HG03060 (cell line): Measurements from ENCODE around the gene FSIP1.

Experiments
- ATAC-seq: cut with Tn5 transposase; IDR thresholded peaks from one replicate; pipeline ENCODE4 v1.9.1; 2021; ENCODE audit warnings: low read depth, moderate number of reproducible peaks; ENCODE audit not compliant: unreplicated experiment

Gene FSIP1

DNA sequence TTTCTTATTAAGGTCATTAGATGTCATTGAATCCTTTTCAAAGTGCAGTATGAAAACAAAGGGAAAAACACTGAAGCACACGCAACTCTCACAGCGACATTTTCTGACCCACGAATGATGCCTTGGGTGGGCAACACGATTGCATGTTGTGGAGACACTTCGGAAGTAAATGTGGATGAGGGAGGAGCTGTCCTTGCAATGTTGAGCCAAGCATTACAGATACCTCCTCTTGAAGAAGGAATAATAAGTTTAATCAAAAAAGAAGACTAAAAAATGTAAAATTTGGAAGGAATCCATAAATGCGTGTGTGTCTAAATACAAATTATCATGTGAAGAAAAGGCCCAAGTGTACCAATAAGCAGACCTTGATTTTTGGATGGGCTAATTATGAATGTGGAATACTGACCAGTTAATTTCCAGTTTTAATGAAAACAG is 184.9 kb downstream of the FSIP1 start:
- ATAC-seq: no peak

DNA sequence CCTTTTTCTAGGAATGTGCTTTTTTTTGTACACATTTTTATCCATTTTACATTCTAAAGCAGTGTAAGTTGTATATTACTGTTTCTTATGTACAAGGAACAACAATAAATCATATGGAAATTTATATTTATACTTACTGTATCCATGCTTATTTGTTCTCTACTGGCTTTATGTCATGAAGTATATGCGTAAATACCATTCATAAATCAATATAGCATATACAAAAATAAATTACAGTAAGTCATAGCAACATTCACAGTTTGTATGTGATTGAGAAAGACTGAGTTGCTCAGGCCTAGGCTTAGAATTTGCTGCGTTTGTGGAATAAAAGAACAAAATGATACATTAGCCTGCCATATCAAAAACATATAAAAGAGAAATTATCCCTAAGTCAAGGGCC is 185.3 kb downstream of the FSIP1 start:
- ATAC-seq: no peak

DNA sequence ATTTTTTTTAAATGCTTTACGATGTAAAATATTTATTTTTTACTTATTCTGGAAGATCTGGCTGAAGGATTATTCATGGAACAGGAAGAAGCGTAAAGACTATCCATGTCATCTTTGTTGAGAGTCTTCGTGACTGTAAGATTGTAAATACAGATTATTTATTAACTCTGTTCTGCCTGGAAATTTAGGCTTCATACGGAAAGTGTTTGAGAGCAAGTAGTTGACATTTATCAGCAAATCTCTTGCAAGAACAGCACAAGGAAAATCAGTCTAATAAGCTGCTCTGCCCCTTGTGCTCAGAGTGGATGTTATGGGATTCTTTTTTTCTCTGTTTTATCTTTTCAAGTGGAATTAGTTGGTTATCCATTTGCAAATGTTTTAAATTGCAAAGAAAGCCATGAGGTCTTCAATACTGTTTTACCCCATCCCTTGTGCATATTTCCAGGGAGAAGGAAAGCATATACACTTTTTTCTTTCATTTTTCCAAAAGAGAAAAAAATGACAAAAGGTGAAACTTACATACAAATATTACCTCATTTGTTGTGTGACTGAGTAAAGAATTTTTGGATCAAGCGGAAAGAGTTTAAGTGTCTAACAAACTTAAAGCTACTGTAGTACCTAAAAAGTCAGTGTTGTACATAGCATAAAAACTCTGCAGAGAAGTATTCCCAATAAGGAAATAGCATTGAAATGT is 186.1 kb downstream of the FSIP1 start:
- no peak for ATAC-seq

DNA sequence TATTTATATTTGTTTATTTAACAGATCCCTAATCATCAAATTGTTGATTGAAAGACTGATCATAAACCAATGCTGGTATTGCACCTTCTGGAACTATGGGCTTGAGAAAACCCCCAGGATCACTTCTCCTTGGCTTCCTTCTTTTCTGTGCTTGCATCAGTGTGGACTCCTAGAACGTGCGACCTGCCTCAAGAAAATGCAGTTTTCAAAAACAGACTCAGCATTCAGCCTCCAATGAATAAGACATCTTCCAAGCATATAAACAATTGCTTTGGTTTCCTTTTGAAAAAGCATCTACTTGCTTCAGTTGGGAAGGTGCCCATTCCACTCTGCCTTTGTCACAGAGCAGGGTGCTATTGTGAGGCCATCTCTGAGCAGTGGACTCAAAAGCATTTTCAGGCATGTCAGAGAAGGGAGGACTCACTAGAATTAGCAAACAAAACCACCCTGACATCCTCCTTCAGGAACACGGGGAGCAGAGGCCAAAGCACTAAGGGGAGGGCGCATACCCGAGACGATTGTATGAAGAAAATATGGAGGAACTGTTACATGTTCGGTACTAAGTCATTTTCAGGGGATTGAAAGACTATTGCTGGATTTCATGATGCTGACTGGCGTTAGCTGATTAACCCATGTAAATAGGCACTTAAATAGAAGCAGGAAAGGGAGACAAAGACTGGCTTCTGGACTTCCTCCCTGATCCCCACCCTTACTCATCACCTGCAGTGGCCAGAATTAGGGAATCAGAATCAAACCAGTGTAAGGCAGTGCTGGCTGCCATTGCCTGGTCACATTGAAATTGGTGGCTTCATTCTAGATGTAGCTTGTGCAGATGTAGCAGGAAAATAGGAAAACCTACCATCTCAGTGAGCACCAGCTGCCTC is 187.1 kb downstream of the FSIP1 start:
- ATAC-seq: no peak

DNA sequence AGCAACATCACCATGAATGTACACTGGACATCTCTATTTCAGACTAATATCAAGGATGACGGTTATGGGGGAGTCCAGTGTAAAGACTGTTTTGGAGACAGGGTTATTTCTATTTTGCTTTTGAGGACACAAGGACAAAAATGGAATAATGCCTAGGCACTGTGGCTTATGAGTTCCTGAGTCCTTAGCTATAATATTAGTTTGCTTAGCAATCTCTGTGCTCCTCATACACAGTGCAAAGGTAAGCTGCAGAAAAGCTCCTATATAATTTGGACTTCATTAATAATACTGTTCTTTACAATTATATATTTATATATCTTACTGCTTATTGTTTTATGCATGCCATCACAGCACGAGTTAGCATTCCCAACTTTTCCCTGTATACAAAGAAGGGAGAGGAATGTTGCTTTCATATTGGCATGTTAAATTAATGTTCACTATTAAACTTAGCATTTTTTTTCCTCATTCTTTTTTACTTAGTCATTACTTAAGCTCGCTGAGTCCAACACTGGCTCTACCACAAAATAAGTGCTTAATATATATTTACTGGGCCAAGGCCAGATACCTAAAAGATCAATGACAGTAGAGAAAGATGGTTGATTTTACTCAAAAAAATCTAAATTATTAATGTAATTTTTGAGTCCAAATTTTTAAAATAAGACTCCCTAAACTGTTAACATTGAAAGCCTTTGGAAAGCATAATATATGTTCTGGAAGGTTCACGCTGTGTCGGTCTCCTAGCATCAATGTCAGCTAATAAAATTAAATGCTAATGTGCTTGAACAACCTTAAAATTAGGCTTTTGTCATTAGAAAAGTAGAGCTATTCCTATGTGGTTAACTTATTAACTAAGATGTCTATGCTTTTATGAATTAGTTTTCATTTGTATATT is 187.9 kb downstream of the FSIP1 start:
- no peak for ATAC-seq

DNA sequence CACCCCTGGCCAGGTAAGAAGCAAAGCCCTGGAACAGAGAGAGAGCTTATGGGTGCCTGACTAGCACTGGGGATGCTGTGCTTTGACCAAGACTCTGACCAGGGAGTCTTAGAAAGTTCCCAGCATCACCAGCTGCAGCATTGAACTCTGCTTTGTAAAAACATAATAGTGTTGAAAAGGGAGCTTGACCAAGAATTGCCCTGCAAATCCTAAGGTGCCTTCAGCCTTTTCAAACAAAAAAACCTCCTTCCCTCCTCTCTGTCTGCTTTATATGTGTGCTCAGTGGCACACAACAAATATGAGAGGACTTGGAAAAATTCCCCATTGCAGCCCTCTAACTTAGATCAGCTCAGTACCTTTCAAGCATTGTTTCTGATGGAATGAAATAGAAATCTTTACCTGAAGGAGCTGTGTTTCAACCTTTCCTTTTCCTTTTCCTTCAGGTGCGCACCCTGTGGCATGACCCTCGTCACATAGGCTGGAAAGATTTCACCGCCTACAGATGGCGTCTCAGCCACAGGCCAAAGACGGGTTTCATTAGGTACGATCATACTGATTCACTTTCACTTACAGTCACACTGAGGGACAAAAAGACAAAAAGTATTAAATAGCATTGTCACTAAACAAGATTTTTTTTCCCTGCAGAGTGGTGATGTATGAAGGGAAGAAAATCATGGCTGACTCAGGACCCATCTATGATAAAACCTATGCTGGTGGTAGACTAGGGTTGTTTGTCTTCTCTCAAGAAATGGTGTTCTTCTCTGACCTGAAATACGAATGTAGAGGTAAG is 188.8 kb downstream of the FSIP1 start:
- ATAC-seq: no peak

DNA sequence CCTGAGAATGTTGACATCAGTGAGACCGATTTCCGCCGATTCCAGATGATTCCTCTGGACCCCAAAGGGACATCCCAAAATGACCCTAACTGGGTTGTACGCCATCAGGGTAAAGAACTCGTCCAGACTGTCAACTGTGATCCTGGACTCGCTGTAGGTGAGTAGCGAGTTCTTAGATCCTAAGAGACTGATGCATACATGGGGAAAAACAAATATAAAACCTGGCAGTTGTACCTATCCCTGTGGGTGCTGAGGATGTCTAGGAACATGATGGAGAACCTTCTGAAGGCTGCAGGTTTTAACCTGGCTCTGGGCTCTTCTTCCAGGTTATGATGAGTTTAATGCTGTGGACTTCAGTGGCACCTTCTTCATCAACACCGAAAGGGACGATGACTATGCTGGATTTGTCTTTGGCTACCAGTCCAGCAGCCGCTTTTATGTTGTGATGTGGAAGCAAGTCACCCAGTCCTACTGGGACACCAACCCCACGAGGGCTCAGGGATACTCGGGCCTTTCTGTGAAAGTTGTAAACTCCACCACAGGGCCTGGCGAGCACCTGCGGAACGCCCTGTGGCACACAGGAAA is 189.5 kb downstream of the FSIP1 start:
- ATAC-seq: no peak

DNA sequence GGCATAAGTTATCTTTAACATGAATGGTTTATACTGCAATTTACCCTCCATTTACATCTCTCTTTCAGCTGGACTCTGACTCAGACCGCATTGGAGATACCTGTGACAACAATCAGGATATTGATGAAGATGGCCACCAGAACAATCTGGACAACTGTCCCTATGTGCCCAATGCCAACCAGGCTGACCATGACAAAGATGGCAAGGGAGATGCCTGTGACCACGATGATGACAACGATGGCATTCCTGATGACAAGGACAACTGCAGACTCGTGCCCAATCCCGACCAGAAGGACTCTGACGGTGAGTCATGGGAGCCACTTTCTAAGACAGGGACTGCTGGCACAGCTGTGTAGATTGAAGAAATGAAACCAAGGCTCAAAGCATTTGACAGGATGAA is 190.1 kb downstream of the FSIP1 start:
- ATAC-seq: no peak

DNA sequence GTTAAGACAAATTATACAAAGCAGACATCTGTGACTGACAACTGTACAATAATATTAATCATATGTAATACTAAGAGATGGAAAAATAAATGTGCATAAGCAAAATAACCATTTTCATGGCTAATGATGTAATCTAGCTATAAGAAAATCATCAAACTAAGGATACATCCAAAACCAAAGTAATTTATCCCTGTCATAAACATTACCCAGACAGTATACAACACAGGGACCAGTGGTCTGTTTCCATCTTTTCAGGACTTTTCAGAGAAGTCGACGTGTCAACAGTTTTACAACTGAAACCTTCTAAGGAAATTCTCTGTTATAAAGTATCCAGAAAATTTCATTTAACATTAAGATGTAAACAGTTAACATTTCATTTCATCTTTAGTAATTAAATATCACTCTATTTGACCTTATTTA is 190.7 kb downstream of the FSIP1 start:
- ATAC-seq: no peak

DNA sequence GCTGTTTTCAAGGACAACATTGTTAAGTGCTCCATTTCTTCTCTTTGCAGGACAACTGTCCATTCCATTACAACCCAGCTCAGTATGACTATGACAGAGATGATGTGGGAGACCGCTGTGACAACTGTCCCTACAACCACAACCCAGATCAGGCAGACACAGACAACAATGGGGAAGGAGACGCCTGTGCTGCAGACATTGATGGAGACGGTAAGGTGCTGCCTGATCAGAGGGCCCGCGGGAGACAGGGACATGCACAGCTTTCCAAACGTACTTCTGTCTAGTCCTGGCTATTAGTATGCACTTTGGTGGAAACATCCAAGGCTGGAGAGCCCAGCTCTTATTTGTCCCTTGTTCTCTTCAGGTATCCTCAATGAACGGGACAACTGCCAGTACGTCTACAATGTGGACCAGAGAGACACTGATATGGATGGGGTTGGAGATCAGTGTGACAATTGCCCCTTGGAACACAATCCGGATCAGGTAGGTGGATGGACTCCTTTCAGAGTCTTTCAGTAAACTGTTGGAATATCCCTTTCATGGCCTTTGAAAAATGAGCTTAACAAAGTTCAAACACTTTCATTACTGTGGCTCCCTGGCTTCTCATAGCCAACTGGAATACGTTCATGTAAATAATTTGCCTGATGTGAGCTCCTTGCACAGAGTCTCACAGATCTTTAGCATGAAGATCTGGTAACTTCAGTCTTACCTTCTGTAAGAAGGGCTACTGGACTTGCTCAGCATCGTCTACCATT is 191.3 kb downstream of the FSIP1 start:
- no peak for ATAC-seq

DNA sequence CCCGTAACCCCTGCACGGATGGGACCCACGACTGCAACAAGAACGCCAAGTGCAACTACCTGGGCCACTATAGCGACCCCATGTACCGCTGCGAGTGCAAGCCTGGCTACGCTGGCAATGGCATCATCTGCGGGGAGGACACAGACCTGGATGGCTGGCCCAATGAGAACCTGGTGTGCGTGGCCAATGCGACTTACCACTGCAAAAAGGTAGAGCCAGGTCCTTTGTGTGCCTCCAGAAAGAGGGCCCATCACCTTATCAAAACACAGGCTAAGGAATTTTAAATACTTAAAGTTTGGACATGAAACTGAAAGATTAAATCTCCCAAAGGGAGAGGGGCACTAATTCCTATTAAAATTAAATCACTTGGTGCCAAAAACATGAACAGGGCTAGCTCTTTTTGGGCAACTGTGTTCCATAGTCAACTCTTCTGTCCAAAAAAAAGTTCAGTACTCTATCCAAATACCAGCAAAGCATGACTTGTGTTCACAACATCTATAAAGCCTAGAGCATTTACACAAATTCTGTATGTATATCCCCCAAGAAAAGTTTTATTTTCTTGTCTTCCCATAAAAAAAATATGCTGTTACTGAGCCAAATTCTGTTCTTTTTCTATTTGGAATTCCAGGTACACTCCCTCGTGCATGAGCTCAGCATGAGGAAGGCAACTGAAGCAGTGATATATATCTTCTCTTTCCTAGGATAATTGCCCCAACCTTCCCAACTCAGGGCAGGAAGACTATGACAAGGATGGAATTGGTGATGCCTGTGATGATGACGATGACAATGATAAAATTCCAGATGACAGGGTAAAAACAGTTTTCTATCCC is 192.6 kb downstream of the FSIP1 start:
- ATAC-seq: no peak

DNA sequence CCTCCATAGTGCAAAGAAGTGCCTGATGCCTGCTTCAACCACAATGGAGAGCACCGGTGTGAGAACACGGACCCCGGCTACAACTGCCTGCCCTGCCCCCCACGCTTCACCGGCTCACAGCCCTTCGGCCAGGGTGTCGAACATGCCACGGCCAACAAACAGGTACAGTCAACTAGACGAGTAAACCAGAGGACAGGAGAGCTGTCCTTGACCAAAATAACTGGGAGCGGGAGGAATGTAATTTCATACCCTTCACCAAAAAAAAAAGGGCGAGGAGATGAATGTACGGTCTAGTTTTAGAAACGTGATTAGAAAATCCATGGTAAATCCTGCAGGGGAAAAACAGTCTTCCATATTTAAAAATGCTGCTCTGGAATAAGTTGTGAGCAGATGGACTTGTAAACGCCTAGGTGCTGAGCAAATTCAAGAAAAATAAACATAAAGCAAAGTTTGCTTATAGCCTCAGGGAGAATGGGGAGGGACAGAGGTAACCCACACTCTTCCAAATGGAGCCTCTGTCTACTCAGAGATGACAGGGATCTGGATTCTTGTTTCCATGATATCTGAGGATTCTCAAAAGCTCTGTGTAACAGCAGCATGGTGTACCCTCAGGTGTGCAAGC is 193.3 kb downstream of the FSIP1 start:
- ATAC-seq: no peak

DNA sequence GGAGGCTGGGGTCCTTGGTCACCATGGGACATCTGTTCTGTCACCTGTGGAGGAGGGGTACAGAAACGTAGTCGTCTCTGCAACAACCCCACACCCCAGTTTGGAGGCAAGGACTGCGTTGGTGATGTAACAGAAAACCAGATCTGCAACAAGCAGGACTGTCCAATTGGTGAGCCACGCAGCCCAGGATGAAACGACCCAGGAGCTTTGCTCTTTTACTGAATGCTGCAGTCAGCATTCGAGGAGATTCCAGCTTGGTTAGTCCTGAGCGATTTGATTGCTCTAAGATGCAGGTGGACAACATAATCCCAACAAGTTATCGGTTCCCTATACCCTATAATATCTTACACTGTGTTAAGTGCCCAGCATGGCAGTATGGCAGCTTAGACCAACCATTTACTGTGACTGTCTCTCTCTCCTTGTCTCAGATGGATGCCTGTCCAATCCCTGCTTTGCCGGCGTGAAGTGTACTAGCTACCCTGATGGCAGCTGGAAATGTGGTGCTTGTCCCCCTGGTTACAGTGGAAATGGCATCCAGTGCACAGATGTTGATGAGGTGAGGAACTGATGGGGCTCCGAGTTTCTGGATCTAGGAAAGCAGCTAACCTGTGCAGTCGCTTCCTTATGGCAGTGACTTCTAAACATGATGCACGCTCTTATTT is 194.0 kb downstream of the FSIP1 start:
- ATAC-seq: no peak

DNA sequence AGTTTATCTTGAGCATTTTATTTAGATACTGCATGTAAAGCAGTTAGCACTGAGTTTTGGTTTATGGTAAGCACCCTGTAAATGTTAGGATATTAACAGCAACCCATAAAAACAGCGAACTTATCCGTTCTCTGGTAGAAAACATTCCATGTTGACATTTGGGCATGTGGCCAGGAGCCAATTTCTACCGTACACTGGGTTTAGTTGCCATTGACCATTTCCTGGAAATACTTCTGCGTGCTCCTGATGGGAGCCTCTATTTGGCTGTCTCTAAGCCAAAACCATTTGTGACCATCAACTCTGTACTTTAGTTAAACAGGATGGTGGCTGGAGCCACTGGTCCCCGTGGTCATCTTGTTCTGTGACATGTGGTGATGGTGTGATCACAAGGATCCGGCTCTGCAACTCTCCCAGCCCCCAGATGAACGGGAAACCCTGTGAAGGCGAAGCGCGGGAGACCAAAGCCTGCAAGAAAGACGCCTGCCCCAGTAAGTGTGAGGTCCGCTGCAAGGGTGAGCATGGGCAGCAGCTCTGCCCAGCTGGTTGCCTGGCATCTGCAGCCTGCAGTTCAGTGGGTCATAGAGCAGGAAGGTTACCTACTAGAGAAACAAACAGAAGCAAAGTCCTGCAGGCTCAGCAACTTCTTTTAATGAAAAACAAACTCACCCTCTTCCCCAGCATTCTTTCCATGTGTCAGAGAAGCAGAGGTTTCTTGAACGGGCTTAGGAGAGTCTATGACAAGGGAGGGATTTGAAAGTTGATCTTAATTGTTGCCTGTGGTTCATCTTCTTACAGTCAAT is 194.7 kb downstream of the FSIP1 start:
- ATAC-seq: no peak

DNA sequence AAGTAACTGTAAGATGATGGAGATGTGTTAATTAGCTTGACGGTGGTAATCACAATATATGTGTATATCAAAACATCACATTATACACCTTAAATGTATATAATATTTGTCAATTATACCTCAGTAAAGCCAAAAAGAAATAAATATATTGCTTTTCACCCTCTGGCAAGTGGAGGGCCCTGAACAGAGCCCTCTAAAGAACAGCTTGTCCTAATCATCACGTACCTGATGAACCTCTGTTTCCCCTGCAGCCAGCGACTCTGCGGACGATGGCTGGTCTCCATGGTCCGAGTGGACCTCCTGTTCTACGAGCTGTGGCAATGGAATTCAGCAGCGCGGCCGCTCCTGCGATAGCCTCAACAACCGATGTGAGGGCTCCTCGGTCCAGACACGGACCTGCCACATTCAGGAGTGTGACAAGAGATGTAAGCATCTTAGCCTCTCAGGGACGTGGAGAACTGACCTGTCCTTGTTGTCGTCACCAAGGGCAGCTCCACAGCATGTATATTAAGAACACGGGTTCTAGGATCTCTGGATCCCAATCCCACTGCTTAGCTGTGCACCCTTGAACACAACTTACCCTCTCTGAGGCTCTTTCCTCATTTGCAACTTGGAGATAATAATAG is 195.4 kb downstream of the FSIP1 start:
- ATAC-seq: no peak
